Measurements from ENCODE around the gene CIB2.

CIB2 gene

GRCh38 chr15:78065973-78066946 lies 65.0 kb downstream of the CIB2 start:
- no peak for DNase-seq (ENCODE audit: low read depth)

- DNase-seq (ENCODE audit: low read depth), result no peak
These were observed 65.9 kb downstream of the CIB2 start for GRCh38 chr15:78065284-78065872.

DNA sequence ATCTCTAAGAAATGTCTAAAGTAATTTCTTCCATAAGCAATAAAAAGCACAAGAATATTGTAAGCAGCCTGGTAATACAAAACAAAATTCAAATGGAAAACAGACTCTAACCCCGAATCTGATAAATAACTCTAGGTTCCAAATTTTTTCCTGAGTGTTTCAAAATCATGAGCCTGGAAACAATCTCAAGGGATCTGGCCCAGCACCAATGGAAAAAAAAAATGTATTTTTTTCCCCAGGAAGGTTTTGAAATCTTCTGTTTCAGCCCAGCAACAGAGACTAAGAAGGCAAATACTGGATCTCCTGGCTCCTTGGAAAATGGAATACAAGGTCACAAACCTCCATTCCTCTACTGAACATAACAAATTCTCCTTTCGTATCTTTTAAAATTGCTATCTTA lies 66.7 kb downstream of the CIB2 start:
- no peak for DNase-seq (ENCODE audit: low read depth)

GRCh38 chr15:78063970-78064385 lies 67.3 kb downstream of the CIB2 start:
- DNase-seq (ENCODE audit: low read depth), result no peak

DNA sequence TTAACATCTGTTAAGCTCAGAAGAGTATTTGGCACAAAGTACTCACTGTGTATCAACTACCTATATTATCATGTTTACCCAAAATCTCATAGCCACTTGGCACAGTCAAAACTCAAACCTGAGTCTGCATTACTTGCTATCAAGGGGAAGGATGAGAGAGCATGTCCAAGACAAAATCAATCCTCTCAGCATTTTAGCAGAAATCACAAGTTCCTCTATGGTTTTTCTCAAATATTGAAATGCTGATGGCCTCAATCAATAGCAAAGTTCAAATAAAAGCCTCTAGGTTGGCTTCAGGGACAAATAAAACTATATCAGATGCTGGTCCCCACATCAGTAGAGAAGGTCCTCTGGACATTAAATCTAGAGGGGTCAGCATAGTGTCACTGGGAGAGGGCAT lies 68.0 kb downstream of the CIB2 start:
- no peak for DNase-seq (ENCODE audit: low read depth)

DNA sequence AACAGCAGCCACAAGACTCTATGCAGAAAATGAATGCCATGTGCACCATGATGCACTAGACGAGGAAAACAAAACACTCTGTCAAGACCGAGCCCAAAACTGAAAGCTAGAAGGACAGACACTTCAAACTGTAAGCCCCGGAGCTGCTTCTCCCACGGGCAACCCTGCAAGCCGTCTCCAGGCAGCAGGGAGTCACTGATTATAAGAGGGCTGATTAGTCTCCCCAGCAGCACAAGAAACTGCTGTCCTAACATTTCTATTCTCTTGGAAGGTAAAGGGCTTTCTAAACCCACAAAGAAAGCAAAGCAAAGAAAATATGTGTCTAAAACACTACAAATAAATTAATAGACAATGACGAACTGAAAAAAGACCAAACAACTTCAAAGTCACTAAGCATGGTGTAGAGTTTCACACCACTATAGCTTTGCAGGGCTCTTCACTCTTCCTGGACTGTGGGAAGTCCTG lies 69.2 kb downstream of the CIB2 start:
- DNase-seq (ENCODE audit: low read depth), result no peak

- DNase-seq (ENCODE audit: low read depth), result no peak
These were observed 71.0 kb downstream of the CIB2 start for GRCh38 chr15:78060232-78060631.

DNA sequence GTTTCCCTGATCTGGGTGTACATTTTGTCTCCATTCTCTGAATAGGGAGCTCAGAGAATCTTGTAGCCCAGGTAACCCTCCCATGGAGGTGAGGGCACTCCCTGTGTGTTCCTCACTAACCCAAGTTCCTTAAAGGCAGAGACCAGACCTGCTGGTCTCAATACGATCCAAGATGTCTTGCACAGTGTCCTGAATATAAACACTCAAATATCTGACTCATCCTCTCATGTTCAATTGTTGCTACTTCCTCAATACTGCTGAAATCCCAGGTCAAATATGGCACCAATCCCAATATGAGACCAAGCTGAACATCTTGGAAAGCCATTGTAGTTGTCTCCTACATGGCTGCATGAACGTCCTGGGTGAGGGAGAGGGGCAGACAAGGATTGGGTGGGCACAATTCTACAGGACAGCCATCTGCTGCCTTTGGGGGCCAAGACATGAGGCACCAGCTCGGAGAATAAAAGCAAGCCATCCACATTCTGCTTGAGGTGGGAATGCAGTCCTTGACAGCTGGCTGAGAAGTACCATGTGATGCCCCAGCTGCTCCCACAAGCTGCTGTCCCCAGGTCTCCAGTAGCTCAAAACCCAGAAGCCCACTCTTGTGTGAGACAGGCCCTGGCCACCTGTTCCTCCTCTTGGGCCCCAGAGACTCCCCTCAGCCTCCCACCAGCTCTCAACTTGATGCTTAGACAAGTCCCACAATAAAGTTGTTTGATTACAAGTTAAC lies 72.0 kb downstream of the CIB2 start:
- no peak for DNase-seq (ENCODE audit: low read depth)

DNA sequence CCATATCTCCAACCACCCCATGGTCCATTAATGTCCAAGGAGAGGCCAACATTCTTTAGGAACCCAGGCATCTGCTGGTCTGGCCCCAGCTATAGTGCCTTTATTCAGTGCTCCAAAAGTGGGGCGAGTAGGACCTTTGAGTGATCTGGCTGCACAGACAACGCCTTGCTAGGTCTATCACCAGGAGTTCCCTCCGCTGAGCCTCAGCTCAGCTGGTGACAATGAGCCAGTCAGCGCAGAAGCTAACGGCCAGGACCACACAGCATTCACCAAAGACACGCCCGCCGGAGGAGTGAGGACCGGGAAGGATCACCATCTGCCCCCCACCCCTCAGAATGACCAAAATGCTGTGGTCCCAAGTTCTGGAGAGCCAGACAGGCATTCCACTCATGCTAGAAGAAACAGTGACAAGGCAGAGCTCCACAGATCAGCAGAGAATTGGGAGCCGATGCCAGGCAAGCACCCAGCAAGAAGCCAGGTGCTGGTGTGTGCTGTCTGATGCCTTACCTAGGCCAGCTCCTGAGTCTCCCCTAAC lies 72.8 kb downstream of the CIB2 start:
- no peak for DNase-seq (ENCODE audit: low read depth)

DNA sequence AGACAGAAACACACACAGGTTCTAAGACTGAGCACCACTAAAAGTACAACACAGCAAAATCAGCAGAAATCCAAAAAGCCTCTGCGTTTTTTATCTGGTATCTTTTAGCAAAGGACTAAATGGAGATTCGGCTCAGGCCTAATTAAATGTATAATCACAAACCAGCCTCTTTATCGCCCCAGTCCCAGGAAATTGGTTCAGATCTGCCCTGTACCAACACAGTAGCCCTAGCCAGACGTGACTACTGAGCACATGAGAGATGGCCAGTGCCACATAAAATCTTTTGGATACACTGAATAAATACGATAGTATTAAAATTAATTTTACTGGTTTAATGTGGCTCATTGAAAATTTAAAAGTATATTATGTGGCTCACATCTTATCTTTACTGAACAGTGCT lies 73.4 kb downstream of the CIB2 start:
- no peak for DNase-seq (ENCODE audit: low read depth)

GRCh38 chr15:78056714-78057269 lies 74.5 kb downstream of the CIB2 start:
- DNase-seq (ENCODE audit: low read depth), result no peak

DNA sequence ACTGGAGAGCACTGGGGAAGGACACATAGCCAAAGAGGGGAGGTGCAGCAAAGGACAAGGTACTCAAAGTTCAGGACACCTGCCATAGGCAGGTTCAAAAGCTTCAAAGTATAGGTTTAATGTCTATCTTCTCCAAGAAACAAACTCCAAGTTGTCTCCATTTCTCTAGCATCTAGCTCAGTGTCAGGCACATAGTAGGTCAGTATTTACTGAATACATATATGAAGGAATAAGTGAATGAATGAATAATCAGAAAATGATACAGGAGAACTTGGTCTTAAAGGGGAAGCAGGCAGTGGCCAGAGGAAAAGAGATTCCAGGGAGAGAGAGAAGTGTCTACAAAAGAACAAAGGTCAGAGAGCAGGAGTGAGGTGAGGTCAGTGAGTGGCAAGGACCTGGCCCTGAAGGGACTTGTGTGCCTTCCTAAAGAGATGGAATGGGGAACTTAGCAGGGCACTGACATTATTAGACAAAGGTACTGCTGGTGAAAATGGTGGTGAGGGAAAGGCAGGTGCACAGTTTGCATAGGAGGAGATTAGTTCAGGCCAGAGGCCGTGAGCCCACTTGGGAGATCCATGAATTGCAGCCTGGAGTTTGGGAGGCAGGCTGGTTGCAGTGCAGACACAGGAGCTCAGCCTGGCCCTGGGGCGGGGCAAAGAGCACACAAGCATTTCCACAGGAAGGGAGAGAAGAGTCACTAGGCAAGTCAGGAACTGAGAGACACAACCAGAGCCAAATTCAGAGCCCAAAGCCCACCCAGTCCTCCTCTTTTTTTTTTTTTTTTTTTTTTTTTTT lies 75.1 kb downstream of the CIB2 start:
- no peak for DNase-seq (ENCODE audit: low read depth)

DNA sequence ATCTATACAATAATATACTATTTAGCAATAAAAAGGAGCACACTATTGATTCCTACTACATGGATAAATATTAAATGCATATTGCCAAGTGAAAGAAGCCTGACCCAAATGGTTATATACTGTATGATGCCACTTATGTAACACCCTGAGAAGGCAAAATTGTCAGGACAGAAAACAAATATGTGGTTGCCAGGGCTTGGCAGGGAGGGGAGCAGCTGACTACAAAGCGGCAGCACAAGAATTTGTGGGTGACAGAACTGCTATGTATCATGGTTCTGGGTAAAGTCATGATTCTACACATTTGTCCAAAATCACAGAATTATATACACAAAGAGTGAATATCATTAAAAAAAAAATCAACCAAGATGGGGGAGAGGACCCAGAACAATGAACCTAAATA lies 76.3 kb downstream of the CIB2 start:
- no peak for DNase-seq (ENCODE audit: low read depth)

Data from activated T-cell treated with anti-CD3 and anti-CD28 coated beads for 1 hour (primary cell).